ENCODE data around the gene FBXL16. TPM values are rescaled to one million over a fixed set of nuclear protein-coding genes. Genes with fewer than 3 reads are reported as not detected.

FBXL16 gene
- total and polyA plus RNA-seq, 2 of the 13 experiments (the other 11 are each of a cell fraction or from before 2014, with no cell fraction given), result 0.22 to 2.0 TPM

DNA sequence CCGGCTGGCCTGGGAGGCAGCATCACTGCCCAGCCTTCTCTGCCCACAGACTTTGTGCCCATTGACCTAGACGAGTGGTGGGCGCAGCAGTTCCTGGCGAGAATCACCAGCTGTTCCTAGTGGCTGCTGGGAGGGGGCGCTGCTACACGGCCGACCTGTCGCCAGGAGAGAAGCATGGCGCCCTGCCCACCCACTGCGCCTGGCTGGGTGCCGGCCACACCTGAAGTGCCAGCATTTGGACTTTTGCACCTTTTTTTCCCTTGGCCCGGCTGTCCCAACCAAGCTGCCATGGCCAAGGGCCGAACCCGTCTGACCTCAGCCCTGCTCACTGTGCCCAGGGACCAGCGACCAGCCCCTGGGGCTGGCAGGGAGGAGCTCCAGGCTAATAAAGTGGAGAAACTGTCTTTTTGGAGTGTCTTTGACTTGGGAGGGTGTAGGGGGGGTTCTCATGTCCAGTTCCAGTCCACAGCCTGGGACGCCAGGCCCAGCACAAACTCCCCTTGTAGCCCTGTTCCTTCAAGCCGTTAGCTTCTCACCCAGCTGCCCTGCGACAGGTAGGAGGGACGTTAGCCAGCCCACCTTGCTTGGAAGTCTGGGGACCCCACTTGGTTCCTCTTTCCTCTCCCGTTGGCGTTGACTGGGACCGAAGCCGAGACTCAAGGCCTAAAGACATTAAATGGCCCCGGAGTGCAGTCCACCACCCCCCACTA is 57.4 kb downstream of the FBXL16 start (continued):
- peak; percentile 42; the same call in 1 of the 2 replicates for TF ChIP-seq MED1 (CRISPR knock-in tag; IDR thresholded peaks at IDR 0.05)
- TF ChIP-seq, protein P1, sequence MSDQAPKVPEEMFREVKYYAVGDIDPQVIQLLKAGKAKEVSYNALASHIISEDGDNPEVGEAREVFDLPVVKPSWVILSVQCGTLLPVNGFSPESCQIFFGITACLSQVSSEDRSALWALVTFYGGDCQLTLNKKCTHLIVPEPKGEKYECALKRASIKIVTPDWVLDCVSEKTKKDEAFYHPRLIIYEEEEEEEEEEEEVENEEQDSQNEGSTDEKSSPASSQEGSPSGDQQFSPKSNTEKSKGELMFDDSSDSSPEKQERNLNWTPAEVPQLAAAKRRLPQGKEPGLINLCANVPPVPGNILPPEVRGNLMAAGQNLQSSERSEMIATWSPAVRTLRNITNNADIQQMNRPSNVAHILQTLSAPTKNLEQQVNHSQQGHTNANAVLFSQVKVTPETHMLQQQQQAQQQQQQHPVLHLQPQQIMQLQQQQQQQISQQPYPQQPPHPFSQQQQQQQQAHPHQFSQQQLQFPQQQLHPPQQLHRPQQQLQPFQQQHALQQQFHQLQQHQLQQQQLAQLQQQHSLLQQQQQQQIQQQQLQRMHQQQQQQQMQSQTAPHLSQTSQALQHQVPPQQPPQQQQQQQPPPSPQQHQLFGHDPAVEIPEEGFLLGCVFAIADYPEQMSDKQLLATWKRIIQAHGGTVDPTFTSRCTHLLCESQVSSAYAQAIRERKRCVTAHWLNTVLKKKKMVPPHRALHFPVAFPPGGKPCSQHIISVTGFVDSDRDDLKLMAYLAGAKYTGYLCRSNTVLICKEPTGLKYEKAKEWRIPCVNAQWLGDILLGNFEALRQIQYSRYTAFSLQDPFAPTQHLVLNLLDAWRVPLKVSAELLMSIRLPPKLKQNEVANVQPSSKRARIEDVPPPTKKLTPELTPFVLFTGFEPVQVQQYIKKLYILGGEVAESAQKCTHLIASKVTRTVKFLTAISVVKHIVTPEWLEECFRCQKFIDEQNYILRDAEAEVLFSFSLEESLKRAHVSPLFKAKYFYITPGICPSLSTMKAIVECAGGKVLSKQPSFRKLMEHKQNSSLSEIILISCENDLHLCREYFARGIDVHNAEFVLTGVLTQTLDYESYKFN (CRISPR knock-in tag; conservative IDR thresholded peaks at IDR 0.05), result no peak
- no peak for TF ChIP-seq TBP (CRISPR knock-in tag; IDR thresholded peaks at IDR 0.05)
- no peak for TF ChIP-seq ZNF768 (CRISPR knock-in tag; IDR thresholded peaks at IDR 0.05)
- TF ChIP-seq ZMYM2 (CRISPR knock-in tag; IDR thresholded peaks at IDR 0.05), result no peak
- no peak for TF ChIP-seq NONO (IDR thresholded peaks at IDR 0.05)
- peak; percentile 44; the same call in 1 of the 2 replicates for TF ChIP-seq NONO (CRISPR knock-in tag; conservative IDR thresholded peaks at IDR 0.05)
- no peak; the same call in 1 of the 2 replicates for TF ChIP-seq KDM4B (CRISPR knock-in tag; IDR thresholded peaks at IDR 0.05)
- TF ChIP-seq ATAD3A (CRISPR knock-in tag; IDR thresholded peaks at IDR 0.05), result no peak
- TF ChIP-seq, protein P2, sequence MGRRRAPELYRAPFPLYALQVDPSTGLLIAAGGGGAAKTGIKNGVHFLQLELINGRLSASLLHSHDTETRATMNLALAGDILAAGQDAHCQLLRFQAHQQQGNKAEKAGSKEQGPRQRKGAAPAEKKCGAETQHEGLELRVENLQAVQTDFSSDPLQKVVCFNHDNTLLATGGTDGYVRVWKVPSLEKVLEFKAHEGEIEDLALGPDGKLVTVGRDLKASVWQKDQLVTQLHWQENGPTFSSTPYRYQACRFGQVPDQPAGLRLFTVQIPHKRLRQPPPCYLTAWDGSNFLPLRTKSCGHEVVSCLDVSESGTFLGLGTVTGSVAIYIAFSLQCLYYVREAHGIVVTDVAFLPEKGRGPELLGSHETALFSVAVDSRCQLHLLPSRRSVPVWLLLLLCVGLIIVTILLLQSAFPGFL (CRISPR knock-in tag; IDR thresholded peaks at IDR 0.05), result no peak
- TF ChIP-seq SAP130 (CRISPR knock-in tag; IDR thresholded peaks at IDR 0.05; ENCODE audit: low read depth), result peak; percentile 82
- no peak for TF ChIP-seq XBP1 (CRISPR knock-in tag; IDR thresholded peaks at IDR 0.05)
- no peak for TF ChIP-seq ZEB1 (IDR thresholded peaks at IDR 0.05; ENCODE audit: insufficient replicate concordance, low read depth)
- TF ChIP-seq, protein P3, sequence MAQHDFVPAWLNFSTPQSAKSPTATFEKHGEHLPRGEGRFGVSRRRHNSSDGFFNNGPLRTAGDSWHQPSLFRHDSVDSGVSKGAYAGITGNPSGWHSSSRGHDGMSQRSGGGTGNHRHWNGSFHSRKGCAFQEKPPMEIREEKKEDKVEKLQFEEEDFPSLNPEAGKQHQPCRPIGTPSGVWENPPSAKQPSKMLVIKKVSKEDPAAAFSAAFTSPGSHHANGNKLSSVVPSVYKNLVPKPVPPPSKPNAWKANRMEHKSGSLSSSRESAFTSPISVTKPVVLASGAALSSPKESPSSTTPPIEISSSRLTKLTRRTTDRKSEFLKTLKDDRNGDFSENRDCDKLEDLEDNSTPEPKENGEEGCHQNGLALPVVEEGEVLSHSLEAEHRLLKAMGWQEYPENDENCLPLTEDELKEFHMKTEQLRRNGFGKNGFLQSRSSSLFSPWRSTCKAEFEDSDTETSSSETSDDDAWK (CRISPR knock-in tag; IDR thresholded peaks at IDR 0.05), result no peak
- no peak for TF ChIP-seq SIN3B (IDR thresholded peaks at IDR 0.05; ENCODE audit: low read length)
- TF ChIP-seq, protein P4, sequence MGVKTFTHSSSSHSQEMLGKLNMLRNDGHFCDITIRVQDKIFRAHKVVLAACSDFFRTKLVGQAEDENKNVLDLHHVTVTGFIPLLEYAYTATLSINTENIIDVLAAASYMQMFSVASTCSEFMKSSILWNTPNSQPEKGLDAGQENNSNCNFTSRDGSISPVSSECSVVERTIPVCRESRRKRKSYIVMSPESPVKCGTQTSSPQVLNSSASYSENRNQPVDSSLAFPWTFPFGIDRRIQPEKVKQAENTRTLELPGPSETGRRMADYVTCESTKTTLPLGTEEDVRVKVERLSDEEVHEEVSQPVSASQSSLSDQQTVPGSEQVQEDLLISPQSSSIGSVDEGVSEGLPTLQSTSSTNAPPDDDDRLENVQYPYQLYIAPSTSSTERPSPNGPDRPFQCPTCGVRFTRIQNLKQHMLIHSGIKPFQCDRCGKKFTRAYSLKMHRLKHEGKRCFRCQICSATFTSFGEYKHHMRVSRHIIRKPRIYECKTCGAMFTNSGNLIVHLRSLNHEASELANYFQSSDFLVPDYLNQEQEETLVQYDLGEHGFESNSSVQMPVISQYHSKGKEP (CRISPR knock-in tag; IDR thresholded peaks at IDR 0.05), result no peak
- no peak for TF ChIP-seq ZNF136 (CRISPR knock-in tag; IDR thresholded peaks at IDR 0.05; ENCODE audit: low read depth)
- TF ChIP-seq ZNF781 (CRISPR knock-in tag; IDR thresholded peaks at IDR 0.05; ENCODE audit: borderline replicate concordance, not compliant biosample characterization), result no peak
- TF ChIP-seq ZNF34 (CRISPR knock-in tag; IDR thresholded peaks at IDR 0.05; ENCODE audit: borderline replicate concordance), result peak; percentile 74; the same call in 1 of the 2 replicates
- TF ChIP-seq, protein P5, sequence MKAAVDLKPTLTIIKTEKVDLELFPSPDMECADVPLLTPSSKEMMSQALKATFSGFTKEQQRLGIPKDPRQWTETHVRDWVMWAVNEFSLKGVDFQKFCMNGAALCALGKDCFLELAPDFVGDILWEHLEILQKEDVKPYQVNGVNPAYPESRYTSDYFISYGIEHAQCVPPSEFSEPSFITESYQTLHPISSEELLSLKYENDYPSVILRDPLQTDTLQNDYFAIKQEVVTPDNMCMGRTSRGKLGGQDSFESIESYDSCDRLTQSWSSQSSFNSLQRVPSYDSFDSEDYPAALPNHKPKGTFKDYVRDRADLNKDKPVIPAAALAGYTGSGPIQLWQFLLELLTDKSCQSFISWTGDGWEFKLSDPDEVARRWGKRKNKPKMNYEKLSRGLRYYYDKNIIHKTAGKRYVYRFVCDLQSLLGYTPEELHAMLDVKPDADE (CRISPR knock-in tag; IDR thresholded peaks at IDR 0.05), result no peak
- TF ChIP-seq HDAC2 (CRISPR knock-in tag; IDR thresholded peaks at IDR 0.05), result peak; percentile 59
